ENCODE results near the gene NOXA1. TPM values are rescaled to one million over a fixed set of nuclear protein-coding genes. Genes with fewer than 3 reads are reported as not detected.

Gene NOXA1
- total RNA-seq, 4 donors from 2014 or later = 1.4 to 5.3 (median 2.4) TPM

- TF ChIP-seq CTCF (IDR thresholded peaks at IDR 0.05; ENCODE audit: low read depth) = no peak
Measured at GRCh38 chr9:137449931-137450538, 26.8 kb downstream of the NOXA1 start.

DNA sequence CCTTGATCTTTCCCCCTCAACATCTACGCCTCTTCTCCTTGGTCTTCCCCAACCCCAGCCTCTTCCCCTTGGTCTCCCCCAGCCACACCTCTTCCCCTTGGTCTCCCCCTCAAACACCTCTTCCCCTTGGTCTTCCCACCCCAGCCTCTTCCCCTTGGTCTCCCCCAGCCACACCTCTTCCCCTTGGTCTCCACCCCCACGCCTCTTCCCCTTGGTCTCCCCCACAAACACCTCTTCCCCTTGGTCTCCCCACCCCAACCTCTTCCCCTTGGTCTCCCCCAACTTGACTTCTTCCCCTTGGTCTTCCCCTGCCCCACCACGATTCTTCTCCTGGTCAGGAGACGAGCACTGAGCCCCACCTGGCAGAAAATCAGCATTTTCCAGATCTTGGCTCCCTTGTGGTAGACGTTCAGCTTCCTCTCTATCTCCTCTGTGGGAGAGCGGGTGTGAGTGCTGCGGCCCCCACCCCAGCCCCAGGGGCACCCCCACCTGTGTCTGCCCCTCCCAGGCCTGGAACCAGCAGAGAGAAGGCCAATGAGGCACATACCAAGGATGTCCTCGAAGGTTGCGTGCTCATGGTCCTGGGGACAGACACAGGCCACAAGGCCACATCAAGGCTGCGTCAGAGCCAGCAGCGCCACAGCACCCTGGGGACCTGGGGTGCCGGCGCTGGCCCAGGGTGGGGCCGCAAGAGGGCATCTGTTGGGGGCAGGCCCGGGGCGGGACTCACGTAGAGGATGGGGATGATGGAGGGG lies 29.0 kb downstream of the NOXA1 start:
- no peak for TF ChIP-seq CTCF (IDR thresholded peaks at IDR 0.05; ENCODE audit: low read depth)

DNA sequence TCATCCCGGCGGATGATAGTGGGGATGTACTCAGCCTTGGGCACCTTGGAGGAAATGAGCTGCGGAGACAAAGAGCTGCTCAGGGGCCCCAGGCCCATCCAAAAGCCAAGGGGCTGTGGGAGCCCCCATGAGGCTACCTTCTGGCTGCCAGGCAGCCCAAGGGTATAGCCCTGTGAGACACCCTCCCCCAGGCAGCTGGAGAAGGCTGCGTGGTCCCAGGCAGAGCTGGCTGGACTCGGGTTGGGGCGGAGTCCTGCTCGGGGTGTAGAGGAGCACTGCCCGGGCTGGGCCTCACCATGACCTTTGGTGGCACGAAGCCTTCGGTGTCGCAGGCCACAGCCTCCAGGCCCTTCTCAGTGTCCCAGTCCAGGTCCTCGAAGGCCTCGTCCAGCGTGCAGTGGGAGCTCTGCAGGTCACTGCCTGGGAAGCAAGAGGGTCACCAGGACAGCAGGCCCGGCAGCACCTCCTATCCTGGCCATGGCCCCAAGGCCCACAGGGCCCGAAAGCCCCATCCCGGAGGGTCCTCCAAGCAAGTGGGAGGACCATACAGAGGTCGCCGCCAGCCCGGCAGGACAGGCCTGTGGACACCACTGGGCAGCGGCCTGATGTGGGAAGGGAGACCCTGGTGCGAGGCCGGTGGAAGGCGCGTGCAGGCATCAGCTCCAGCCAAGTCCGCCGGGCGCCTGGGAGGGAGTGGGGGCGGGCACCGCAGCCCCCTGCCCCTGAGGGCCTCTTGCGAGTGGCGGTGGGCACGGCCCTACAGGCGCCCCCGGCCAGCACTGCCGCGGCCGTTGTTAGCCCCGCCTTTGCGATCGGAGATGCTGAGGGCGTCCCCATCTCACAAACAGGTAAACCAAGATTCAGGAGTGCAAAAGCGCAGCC lies 29.8 kb downstream of the NOXA1 start:
- no peak for TF ChIP-seq CTCF (IDR thresholded peaks at IDR 0.05; ENCODE audit: low read depth)

GRCh38 chr9:137453643-137454081 lies 30.5 kb downstream of the NOXA1 start:
- no peak for TF ChIP-seq CTCF (IDR thresholded peaks at IDR 0.05; ENCODE audit: low read depth)

GRCh38 chr9:137454145-137454596 lies 31.0 kb downstream of the NOXA1 start:
- no peak for TF ChIP-seq CTCF (IDR thresholded peaks at IDR 0.05; ENCODE audit: low read depth)

GRCh38 chr9:137454597-137455358 lies 31.6 kb downstream of the NOXA1 start:
- TF ChIP-seq CTCF (IDR thresholded peaks at IDR 0.05; ENCODE audit: low read depth) = no peak
